ENCODE measurements around the gene CYS1. TPM values are rescaled to one million over a fixed set of nuclear protein-coding genes. Genes with fewer than 3 reads are reported as not detected.

CYS1 gene
- total and polyA plus RNA-seq, 2 of the 13 experiments (the other 11 are each of a cell fraction or from before 2014, with no cell fraction given) = 0.04 TPM; not detected in 1

DNA sequence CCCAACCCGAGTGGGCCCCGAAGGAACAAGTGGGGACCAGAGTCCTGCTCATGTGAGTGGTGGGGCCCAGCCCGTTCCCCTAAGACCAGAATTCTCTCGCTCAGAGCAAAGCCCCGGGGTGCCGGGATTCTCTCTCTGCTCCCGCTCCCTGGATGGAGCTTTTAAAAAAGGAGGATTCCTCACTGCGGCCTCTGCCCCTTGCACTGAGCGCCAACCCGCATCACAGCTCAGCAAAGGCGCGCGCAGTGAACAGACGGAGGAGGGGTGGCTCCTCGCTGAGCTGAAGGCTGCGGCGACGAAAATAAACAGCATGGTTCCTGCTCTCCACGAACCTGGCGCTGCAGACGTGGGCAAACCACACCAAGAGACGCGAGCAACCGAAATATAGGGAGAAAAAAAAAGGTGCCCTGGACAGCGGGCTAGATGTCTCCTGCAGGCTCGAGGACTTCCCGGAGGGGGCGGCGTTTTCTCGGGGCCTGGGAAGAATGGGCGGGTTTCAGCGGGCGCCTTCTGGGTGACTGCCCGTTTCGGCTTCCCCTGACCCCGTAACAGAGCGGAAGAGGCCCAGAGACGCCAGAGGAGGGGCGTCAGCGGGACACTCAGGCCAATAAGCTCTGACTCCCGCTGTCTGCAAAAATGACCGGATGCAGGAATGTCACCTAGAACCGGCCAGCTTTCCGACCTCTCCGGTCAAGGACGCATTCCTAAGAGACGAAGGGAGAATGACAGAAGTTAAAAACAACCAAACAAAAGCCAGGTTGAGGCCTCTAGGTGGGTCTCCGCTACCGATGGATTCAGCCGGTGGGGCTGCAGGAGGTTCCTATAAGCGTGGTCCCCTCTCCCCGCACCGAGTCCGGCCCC, 37.7 kb downstream of the CYS1 start (continued):
- TF ChIP-seq, protein P1, sequence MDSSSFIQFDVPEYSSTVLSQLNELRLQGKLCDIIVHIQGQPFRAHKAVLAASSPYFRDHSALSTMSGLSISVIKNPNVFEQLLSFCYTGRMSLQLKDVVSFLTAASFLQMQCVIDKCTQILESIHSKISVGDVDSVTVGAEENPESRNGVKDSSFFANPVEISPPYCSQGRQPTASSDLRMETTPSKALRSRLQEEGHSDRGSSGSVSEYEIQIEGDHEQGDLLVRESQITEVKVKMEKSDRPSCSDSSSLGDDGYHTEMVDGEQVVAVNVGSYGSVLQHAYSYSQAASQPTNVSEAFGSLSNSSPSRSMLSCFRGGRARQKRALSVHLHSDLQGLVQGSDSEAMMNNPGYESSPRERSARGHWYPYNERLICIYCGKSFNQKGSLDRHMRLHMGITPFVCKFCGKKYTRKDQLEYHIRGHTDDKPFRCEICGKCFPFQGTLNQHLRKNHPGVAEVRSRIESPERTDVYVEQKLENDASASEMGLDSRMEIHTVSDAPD (CRISPR knock-in tag; IDR thresholded peaks at IDR 0.05) = 0 out of 2 replicates have a peak, but pooled peaks have one; percentile 15
- TF ChIP-seq, protein P2, sequence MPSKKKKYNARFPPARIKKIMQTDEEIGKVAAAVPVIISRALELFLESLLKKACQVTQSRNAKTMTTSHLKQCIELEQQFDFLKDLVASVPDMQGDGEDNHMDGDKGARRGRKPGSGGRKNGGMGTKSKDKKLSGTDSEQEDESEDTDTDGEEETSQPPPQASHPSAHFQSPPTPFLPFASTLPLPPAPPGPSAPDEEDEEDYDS (CRISPR knock-in tag; IDR thresholded peaks at IDR 0.05) = peak; percentile 7; the same call in 1 of the 2 replicates
- TF ChIP-seq ZNF644 (CRISPR knock-in tag; IDR thresholded peaks at IDR 0.05; ENCODE audit: low read depth) (no peak), ZNF75D (CRISPR knock-in tag; IDR thresholded peaks at IDR 0.05; ENCODE audit: borderline replicate concordance) (no peak), HDAC2 (CRISPR knock-in tag; IDR thresholded peaks at IDR 0.05) (no peak; the same call in 1 of the 2 replicates), ZNF12 (CRISPR knock-in tag; IDR thresholded peaks at IDR 0.05) (no peak), ZNF256 (CRISPR knock-in tag; conservative IDR thresholded peaks at IDR 0.05) (no peak), NR2F6 (IDR thresholded peaks at IDR 0.05) (peak; percentile 33; the same call in 1 of the 2 replicates), NR2F6 (CRISPR knock-in tag; IDR thresholded peaks at IDR 0.05) (peak; percentile 71), ELF1 (CRISPR knock-in tag; IDR thresholded peaks at IDR 0.05) (no peak; the same call in 1 of the 2 replicates), TOE1 (CRISPR knock-in tag; IDR thresholded peaks at IDR 0.05) (no peak), ERF (CRISPR knock-in tag; IDR thresholded peaks at IDR 0.05) (peak; percentile 34; the same call in 1 of the 2 replicates), SOX5 (CRISPR knock-in tag; IDR thresholded peaks at IDR 0.05; ENCODE audit: borderline replicate concordance) (no peak), YY1 (IDR thresholded peaks at IDR 0.05; ENCODE audit: insufficient read depth, insufficient replicate concordance, low read depth, low read length) (no peak), THYN1 (CRISPR knock-in tag; IDR thresholded peaks at IDR 0.05; ENCODE audit: borderline replicate concordance, low read depth) (no peak), ETV5 (CRISPR knock-in tag; IDR thresholded peaks at IDR 0.05; ENCODE audit: borderline replicate concordance) (peak; percentile 78; the same call in 1 of the 2 replicates), ZNF772 (CRISPR knock-in tag; IDR thresholded peaks at IDR 0.05) (no peak)
- TF ChIP-seq, protein P3, sequence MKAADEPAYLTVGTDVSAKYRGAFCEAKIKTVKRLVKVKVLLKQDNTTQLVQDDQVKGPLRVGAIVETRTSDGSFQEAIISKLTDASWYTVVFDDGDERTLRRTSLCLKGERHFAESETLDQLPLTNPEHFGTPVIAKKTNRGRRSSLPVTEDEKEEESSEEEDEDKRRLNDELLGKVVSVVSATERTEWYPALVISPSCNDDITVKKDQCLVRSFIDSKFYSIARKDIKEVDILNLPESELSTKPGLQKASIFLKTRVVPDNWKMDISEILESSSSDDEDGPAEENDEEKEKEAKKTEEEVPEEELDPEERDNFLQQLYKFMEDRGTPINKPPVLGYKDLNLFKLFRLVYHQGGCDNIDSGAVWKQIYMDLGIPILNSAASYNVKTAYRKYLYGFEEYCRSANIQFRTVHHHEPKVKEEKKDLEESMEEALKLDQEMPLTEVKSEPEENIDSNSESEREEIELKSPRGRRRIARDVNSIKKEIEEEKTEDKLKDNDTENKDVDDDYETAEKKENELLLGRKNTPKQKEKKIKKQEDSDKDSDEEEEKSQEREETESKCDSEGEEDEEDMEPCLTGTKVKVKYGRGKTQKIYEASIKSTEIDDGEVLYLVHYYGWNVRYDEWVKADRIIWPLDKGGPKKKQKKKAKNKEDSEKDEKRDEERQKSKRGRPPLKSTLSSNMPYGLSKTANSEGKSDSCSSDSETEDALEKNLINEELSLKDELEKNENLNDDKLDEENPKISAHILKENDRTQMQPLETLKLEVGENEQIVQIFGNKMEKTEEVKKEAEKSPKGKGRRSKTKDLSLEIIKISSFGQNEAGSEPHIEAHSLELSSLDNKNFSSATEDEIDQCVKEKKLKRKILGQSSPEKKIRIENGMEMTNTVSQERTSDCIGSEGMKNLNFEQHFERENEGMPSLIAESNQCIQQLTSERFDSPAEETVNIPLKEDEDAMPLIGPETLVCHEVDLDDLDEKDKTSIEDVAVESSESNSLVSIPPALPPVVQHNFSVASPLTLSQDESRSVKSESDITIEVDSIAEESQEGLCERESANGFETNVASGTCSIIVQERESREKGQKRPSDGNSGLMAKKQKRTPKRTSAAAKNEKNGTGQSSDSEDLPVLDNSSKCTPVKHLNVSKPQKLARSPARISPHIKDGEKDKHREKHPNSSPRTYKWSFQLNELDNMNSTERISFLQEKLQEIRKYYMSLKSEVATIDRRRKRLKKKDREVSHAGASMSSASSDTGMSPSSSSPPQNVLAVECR (CRISPR knock-in tag; IDR thresholded peaks at IDR 0.05; ENCODE audit: borderline replicate concordance) = no peak
- TF ChIP-seq, protein P4, sequence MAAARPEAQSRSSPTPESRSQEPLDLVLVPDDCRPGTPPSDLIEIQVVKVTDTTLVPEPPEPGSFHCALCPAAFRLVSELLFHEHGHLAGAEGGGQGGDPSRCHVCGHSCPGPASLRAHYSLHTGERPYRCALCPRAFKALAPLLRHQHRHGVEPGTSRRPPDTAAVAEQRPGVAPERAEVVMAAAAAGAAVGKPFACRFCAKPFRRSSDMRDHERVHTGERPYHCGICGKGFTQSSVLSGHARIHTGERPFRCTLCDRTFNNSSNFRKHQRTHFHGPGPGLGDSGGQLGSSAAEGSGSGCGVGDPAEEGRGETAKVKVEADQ (CRISPR knock-in tag; IDR thresholded peaks at IDR 0.05; ENCODE audit: borderline replicate concordance) = no peak
- TF ChIP-seq, protein P5, sequence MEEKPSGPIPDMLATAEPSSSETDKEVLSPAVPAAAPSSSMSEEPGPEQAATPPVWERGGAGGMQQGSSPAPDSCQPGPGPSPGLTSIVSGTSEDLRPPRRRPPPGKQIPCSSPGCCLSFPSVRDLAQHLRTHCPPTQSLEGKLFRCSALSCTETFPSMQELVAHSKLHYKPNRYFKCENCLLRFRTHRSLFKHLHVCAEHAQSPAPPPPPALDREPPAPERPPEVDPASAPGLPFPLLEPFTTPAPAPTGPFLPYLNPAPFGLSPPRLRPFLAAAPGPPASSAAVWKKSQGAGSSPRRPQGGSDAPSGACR (CRISPR knock-in tag; IDR thresholded peaks at IDR 0.05) = no peak
- TF ChIP-seq, protein P6, sequence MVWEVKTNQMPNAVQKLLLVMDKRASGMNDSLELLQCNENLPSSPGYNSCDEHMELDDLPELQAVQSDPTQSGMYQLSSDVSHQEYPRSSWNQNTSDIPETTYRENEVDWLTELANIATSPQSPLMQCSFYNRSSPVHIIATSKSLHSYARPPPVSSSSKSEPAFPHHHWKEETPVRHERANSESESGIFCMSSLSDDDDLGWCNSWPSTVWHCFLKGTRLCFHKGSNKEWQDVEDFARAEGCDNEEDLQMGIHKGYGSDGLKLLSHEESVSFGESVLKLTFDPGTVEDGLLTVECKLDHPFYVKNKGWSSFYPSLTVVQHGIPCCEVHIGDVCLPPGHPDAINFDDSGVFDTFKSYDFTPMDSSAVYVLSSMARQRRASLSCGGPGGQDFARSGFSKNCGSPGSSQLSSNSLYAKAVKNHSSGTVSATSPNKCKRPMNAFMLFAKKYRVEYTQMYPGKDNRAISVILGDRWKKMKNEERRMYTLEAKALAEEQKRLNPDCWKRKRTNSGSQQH (CRISPR knock-in tag; IDR thresholded peaks at IDR 0.05; ENCODE audit: low read depth) = no peak

Data from HepG2 (cell line).